GM08714 (cell line): ENCODE data around the gene TAPT1.
"Not testable (repeated sequence)": the region's sequence is repeated elsewhere in the genome, so short reads cannot be mapped to it uniquely, and the experiment has no call there.

Source experiments
- H3K4me3 ChIP-seq: fragments of 200-500 bp; sonication (Bioruptor generic); 2 replicates; pipeline ENCODE4 v1.5.1; 2014; ENCODE audit warnings: mild to moderate bottlenecking, low read length, inconsistent platforms
- ZNF274 ChIP-seq: IDR thresholded peaks from 2 replicates; pipeline ENCODE4 v1.6.1; 2012; ENCODE audit warnings: mild to moderate bottlenecking, low read depth, low read length

TAPT1 gene

GRCh38 chr4:16158504-16158852 is 67.8 kb downstream of the TAPT1 start:
- H3K4me3 ChIP-seq, result no peak overlapping the region
- no peak for TF ChIP-seq ZNF274

- no peak overlapping the region for H3K4me3 ChIP-seq
- TF ChIP-seq ZNF274, result no peak
These were observed 68.4 kb downstream of the TAPT1 start for GRCh38 chr4:16157609-16158503.

DNA sequence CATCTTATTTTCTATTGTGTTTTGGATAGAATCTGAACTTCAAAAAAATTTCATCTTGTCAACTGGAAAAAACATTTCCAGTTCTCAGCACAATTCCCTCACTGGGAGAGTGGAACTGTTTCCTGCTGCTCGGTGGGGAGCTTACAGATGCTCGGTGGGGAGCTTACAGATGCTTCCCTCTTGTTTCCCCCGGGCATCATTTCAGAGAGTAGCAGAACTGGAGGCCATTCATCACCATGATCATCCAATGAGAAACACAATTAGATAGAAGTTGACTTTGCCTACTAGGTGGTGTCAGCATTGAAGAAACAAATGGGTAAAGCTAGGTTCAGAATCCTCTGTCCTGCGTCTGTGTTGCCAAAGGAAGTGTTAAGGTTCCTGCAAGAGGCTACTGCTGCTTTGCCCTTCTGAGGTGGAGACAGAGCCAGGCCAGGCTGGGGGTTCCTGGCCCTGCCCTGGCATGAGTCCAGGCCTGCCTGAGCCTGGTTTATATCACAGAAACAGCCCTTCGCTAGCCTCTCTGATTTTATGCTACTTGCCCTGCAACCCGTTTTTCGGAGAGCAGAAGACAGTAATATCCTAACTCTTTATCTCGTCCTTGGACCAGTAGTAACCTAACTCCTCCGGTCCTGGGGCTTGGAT is 70.6 kb downstream of the TAPT1 start:
- TF ChIP-seq ZNF274, result no peak
- H3K4me3 ChIP-seq, result no peak overlapping the region

DNA sequence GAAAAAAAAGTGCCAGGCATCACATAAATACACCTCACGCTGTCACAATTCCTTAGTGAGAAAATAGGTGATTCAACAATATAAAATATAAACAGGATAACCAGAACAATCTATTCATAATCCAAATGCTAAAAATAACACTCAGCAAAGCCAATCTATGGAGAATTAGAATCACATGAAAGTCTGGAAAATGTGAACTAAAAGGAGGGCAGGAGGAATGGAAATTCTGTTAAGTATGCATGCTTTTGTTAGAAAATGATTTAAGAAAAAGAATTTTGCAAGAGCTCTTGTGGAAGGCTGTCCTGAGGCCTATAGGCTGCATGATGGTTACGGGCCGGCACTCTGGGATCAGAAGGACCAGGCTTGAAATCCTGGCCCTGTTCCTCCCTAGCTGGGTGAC is 71.8 kb downstream of the TAPT1 start:
- no peak overlapping the region for H3K4me3 ChIP-seq
- TF ChIP-seq ZNF274, result no peak

- TF ChIP-seq ZNF274, result no peak
- no peak overlapping the region for H3K4me3 ChIP-seq
These were observed 75.6 kb downstream of the TAPT1 start for GRCh38 chr4:16150716-16151115.

GRCh38 chr4:16144913-16145312 is 81.4 kb downstream of the TAPT1 start:
- H3K4me3 ChIP-seq, result not testable (repeated sequence)

DNA sequence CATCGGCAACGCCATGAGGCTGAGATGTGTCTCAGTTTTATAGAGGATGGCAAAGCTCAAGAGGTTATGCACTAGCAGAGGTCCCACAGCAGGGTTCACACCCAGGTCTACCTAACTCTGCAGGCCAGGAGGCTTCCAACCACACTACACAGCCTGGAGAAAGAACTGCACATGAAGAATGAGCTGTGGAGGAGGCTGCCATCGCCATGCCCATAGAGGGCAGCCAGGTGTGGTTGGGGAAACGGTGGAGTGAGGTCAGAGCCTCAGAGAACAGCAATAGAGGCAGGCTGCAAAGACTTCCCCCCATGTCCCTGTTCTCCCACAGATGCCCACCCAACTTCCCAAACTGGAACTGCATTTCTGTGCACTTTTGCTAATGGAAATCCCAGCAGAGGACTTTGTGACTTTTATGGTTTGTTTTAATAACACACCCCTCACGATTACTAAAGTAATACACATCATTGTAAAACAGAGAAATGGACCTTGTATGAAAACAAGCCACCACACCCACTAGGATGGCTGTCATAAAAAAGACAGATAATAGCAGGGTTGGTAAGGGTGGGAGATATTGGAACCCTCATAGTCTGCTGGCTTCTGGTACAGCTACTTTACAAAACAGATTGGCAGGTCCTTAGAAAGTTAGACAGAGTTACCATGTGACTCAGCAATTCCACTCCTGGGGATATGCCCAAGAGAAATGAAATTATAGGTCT is 83.5 kb downstream of the TAPT1 start:
- H3K4me3 ChIP-seq, result no peak overlapping the region
- TF ChIP-seq ZNF274, result no peak

- TF ChIP-seq ZNF274, result no peak
- no peak overlapping the region for H3K4me3 ChIP-seq
These were observed 85.4 kb downstream of the TAPT1 start for GRCh38 chr4:16140879-16141249.

DNA sequence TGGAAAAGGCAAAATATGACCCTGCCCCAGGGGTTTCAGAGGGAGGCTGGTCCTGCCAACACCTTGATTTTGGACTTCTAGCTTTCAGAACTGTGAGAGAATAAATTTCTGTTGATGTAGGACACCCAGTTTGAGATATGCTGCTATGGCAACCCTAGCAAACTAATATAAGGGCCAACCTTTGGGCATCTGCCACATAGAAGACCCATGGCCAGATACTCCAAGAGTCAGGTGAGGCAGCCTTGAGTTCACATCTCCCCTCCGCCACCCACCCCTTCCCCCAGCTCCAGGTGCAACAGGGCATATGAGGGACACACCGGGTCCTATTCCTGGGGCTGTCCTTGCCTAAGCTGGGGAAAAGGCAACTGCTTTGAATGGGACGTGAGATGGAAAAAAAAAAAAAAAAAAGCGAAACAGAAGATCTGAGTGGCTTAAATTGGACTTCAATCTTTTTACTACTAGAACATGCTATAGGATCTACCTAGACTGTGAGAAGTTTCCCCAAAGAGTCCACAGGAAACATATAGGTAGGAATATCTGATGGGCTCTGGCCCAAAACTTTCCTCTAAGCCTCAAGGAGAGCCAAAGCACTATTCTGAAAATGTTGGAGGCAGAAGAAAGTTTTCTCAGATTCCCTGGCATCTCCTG is 85.9 kb downstream of the TAPT1 start:
- no peak for TF ChIP-seq ZNF274
- H3K4me3 ChIP-seq, result no peak overlapping the region

- TF ChIP-seq ZNF274, result no peak
- no peak overlapping the region for H3K4me3 ChIP-seq
These were observed 87.0 kb downstream of the TAPT1 start for GRCh38 chr4:16139066-16139945.

GRCh38 chr4:16136827-16137226 is 89.4 kb downstream of the TAPT1 start:
- TF ChIP-seq ZNF274, result no peak
- no peak overlapping the region for H3K4me3 ChIP-seq

DNA sequence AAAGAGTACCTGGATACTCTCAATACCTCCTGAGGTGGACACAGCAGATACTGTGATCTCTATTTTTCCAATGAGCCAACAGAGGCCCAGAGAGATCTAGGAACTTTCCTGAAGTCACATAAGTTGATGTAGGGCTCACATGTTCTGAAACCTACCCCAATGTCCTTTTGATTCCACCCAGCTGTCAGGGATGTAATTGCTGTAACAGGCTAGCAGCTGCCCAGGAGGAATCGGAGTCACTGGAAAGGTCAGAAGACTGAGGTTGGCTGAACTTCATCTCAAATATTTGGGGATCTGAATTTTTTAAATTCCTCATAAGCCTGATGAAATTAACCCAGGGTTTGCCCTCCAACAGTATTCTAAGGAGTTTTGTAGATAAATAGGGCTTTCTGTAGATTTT is 90.0 kb downstream of the TAPT1 start:
- no peak overlapping the region for H3K4me3 ChIP-seq
- TF ChIP-seq ZNF274, result no peak

- H3K4me3 ChIP-seq, result no peak overlapping the region
- TF ChIP-seq ZNF274, result no peak
These were observed 92.9 kb downstream of the TAPT1 start for GRCh38 chr4:16133406-16133805.

DNA sequence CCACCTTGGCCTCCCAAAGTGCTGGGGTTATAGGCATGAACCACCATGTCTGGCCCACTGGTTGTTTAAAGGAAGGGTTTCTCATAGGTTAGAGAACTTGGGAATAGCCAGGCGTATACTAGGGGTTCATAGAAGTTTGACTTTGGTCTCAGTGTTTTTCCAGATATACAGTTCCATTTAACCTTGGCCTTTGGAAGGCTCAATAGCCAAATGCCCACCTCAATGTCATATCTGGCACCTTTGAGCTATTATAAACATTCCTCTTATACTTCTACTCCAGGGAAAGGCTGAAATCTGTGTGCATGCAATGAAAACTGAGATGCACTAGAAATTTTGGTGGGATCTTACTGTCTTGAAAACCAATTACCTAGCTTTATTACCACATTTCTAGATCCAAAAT is 95.0 kb downstream of the TAPT1 start:
- H3K4me3 ChIP-seq, result no peak overlapping the region
- TF ChIP-seq ZNF274, result no peak
